PC-9 (cell line): ENCODE data around the gene ARHGEF7. TPM values are rescaled to one million over a fixed set of nuclear protein-coding genes. Genes with fewer than 3 reads are reported as not detected.

Source experiments
- BruUV-seq: library from RNA; stranded (reverse); fragments of 400-500 nt; replicated peaks from 2 replicates; lab custom pipeline; 2021; lab: Mats Ljungman, UMichigan
- CTCF ChIA-PET: fragments of 300-600 bp; sonication (Branson Sonifier 250); formaldehyde crosslinking; loops from one replicate; lab custom pipeline; 2022; ENCODE audit warnings: antibody characterized with exemption; lab: Charles Lee
- POLR2A ChIA-PET: fragments of 300-600 bp; sonication (Branson Sonifier 250); formaldehyde crosslinking; loops from one replicate; lab custom pipeline; 2022; ENCODE audit warnings: antibody characterized with exemption; ENCODE audit not compliant: unreplicated experiment; lab: Charles Lee
- DNase-seq, 2 experiments: peaks; one replicate each; pipeline versions ENCODE4 v3.0.0 to v3.0.0-alpha.2; 2015 to 2022; ENCODE audit warnings: mixed read lengths in 1 of 2
- H2AFZ ChIP-seq: fragments of 200-600 bp; sonication (generic); 2 replicates; pipeline ENCODE4 v1.8.1; 2017; ENCODE audit warnings: antibody characterized with exemption
- H3F3A ChIP-seq: fragments of 200-600 bp; sonication (generic); 2 replicates; pipeline ENCODE4 v1.8.1; 2017; ENCODE audit warnings: antibody characterized with exemption, mild to moderate bottlenecking, low read depth; ENCODE audit not compliant: insufficient read depth
- H3K27ac ChIP-seq: fragments of 200-600 bp; sonication (generic); 2 replicates; pipeline ENCODE4 v1.6.1; 2016; ENCODE audit warnings: mixed run types
- H3K27me3 ChIP-seq: fragments of 200-600 bp; sonication (generic); 2 replicates; pipeline ENCODE4 v1.6.1; 2016; ENCODE audit warnings: low read depth, mixed run types; ENCODE audit not compliant: insufficient read depth
- H3K36me3 ChIP-seq: fragments of 200-600 bp; sonication (generic); 2 replicates; pipeline ENCODE4 v1.6.1; 2016; ENCODE audit warnings: low read depth, mixed run types
- H3K4me1 ChIP-seq: fragments of 200-600 bp; sonication (generic); replicated peaks from 2 replicates; pipeline ENCODE4 v1.6.1; 2016; ENCODE audit warnings: mixed run types; ENCODE audit not compliant: insufficient read depth
- H3K4me2 ChIP-seq: fragments of 200-600 bp; sonication (generic); 2 replicates; pipeline ENCODE4 v1.6.1; 2017; ENCODE audit warnings: mixed run types
- H3K4me3 ChIP-seq: fragments of 200-600 bp; sonication (generic); 2 replicates; pipeline ENCODE4 v1.6.1; 2016; ENCODE audit warnings: mixed run types
- H3K79me2 ChIP-seq: fragments of 200-600 bp; sonication (generic); 2 replicates; pipeline ENCODE4 v1.6.1; 2017; ENCODE audit warnings: low read depth, mixed run types
- H3K9me2 ChIP-seq: fragments of 200-600 bp; sonication (generic); 2 replicates; pipeline ENCODE4 v1.8.1; 2017; ENCODE audit warnings: mild to moderate bottlenecking; ENCODE audit not compliant: insufficient read depth
- H3K9me3 ChIP-seq: fragments of 200-600 bp; sonication (generic); 2 replicates; pipeline ENCODE4 v1.8.1; 2016; ENCODE audit warnings: low read depth; ENCODE audit not compliant: insufficient read depth
- H4K20me1 ChIP-seq: fragments of 200-600 bp; sonication (generic); 2 replicates; pipeline ENCODE4 v1.8.1; 2017; ENCODE audit not compliant: insufficient read depth
- EZH2 ChIP-seq: fragments of 200-600 bp; sonication (generic); IDR thresholded peaks from 2 replicates; pipeline ENCODE4 v1.8.0; 2017; ENCODE audit warnings: antibody characterized with exemption, low read depth
- intact Hi-C: fragments of 100-400 bp; cut with micrococcal nuclease; formaldehyde crosslinking; loops from one replicate; pipeline ENCODE4 v1.10.0; 2022; ENCODE audit not compliant: unreplicated experiment
- total RNA-seq: library from RNA; stranded (reverse); gene quantifications from 2 replicates; pipeline ENCODE4 v1.2.3, GENCODE V29; 2021
- TF ChIP-seq, protein P1 (sequence below): fragments of 200-600 bp; sonication (generic); conservative IDR thresholded peaks from 2 replicates; pipeline ENCODE4 v1.6.1; 2017; ENCODE audit warnings: mixed run types, antibody characterized with exemption, mild to moderate bottlenecking, moderate library complexity

Gene ARHGEF7
- total RNA-seq, 1 experiment from 2014 or later, result 37.0 TPM

DNA sequence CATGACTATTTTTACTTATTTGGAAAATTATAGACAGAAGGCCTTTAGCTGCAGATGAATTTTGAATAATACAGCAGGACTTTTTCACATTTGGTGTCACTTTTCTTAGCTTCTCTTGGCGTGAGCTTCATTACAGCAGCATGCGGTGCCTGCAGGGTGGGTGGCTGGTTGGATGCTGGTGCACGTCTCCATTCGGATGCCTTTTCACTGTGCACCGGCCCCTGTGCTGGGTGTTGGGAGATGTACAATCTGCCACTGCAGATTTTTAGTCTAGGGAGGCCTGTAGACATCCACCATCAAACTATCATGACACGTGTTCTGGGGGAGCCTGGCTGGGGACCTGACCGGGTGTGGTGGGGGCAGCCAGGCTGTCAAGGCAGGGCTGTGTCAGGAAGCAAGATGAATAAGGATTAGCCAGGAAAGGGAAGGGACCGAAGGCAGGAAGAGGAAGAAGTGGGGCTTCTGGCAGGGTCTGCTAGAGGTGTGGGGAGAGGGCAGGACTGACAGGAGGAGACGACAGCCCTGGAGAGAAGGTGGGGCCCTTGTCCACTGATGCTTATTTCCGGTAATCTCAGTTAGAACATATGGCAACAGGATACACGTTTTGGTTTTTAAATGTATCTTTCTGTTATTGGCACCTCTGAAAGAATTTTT is 88.8 kb downstream of the ARHGEF7 start:
- no peak overlapping the region for H3K4me3 ChIP-seq
- no peak overlapping the region for H2AFZ ChIP-seq
- intact Hi-C loops, result no loop called here
- H4K20me1 ChIP-seq, result peaks cover 33% of the 10 kb centered on the region
- H3K4me1 ChIP-seq, result no peaks in the 10 kb centered on the region
- H3K36me3 ChIP-seq, result no peaks in the 10 kb centered on the region
- CTCF ChIA-PET, result no interaction called here
- no TSS peak for BruUV-seq
- no peak overlapping the region for H3K4me2 ChIP-seq
- H3K27me3 ChIP-seq, result no peaks in the 10 kb centered on the region
- H3K9me2 ChIP-seq, result no peaks in the 10 kb centered on the region
- no peaks in the 10 kb centered on the region for H3F3A ChIP-seq
- POLR2A ChIA-PET, result interaction anchor here (0.5 kb wide), 1 partner anchor 805 kb away, joined by 4 read pairs; no protein-coding TSS in a partner anchor
- no peaks in the 10 kb centered on the region for H3K9me3 ChIP-seq
- DNase-seq, result no peak
- TF ChIP-seq, protein P1, sequence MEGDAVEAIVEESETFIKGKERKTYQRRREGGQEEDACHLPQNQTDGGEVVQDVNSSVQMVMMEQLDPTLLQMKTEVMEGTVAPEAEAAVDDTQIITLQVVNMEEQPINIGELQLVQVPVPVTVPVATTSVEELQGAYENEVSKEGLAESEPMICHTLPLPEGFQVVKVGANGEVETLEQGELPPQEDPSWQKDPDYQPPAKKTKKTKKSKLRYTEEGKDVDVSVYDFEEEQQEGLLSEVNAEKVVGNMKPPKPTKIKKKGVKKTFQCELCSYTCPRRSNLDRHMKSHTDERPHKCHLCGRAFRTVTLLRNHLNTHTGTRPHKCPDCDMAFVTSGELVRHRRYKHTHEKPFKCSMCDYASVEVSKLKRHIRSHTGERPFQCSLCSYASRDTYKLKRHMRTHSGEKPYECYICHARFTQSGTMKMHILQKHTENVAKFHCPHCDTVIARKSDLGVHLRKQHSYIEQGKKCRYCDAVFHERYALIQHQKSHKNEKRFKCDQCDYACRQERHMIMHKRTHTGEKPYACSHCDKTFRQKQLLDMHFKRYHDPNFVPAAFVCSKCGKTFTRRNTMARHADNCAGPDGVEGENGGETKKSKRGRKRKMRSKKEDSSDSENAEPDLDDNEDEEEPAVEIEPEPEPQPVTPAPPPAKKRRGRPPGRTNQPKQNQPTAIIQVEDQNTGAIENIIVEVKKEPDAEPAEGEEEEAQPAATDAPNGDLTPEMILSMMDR, result no peak
- TF ChIP-seq EZH2, result no peak
- H3K27ac ChIP-seq, result no peak overlapping the region
- H3K79me2 ChIP-seq, result peaks cover 29% of the 10 kb centered on the region

DNA sequence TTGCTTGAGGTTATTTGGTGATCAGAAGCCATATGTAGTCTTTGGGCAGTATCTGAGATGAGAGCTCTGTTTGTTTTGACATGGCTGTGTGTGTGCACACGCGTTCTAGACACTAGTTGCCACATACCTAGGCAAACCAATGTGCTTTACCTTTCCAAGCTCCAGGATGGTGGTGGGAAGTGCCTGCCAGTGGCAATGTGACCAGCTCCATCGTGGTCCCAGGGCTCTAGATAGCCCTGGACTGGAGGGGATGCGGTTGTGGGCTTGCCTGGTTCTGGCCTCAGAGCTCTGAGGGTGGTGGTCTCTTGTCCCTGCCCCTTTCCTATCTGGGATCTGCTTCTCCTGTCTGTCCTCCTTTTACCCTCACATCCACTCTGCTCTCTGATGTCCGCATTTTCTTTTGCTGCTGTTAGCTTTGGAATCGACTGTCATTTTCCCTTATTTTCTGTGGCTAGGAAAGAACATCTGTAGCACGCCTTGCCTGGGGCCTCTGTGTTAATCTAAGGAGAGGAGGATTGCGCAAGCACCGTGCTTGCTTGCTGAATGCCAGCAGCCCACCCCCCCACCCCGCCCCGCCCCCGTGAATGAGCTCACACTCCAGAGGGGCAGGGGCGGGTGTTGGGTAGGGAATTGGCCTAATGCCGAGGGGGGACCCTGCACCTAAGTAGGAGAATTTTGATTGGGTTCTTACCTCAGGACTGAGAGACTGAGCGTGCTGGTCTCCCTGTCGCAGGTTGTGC is 89.5 kb downstream of the ARHGEF7 start:
- Histone ChIP-seq H2AFZ (no peak overlapping the region), H3K4me3 (no peak overlapping the region), H3K4me2 (no peak overlapping the region), H3K9me2 (no peaks in the 10 kb centered on the region), H3K36me3 (no peaks in the 10 kb centered on the region), H3F3A (no peaks in the 10 kb centered on the region), H3K4me1 (no peaks in the 10 kb centered on the region), H3K79me2 (peaks cover 29% of the 10 kb centered on the region), H3K27ac (no peak overlapping the region), H4K20me1 (peaks cover 33% of the 10 kb centered on the region), H3K9me3 (no peaks in the 10 kb centered on the region), H3K27me3 (no peaks in the 10 kb centered on the region)
- TF ChIP-seq, protein P1, result no peak
- no peak for TF ChIP-seq EZH2
- ChIA-PET POLR2A (no interaction called here), CTCF (no interaction called here)
- no peak for DNase-seq
- intact Hi-C loops, result no loop called here
- no TSS peak for BruUV-seq

DNA sequence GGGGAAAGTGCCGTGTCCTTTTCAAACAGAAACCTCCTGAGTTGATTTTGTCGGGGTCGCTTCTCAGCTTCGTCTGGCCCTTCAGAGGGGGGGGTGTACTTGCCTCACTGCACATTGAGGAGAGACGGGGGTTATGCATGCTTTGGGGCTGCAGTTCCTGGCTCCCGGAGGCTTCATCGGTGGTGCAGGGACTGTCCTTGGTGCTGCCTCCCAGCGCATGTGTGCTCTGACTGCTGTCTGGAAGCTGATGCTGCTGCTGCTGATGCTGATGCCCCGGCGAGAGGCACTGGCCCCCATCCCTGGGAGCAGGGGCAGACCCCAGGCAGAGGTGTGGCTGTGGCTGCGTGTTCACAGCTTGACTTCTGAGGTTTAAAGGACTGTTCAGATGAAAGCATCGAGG is 91.0 kb downstream of the ARHGEF7 start:
- Histone ChIP-seq H3K79me2 (peaks cover 40% of the 10 kb centered on the region), H3K9me3 (no peaks in the 10 kb centered on the region), H3F3A (no peaks in the 10 kb centered on the region), H3K4me1 (no peaks in the 10 kb centered on the region), H3K36me3 (no peaks in the 10 kb centered on the region), H3K27me3 (no peaks in the 10 kb centered on the region), H3K4me3 (no peak overlapping the region), H2AFZ (no peak overlapping the region), H3K4me2 (no peak overlapping the region), H3K9me2 (no peaks in the 10 kb centered on the region), H3K27ac (no peak overlapping the region), H4K20me1 (peaks cover 41% of the 10 kb centered on the region)
- no peak for DNase-seq
- no TSS peak for BruUV-seq
- intact Hi-C loops, result no loop called here
- POLR2A ChIA-PET, result no interaction called here
- CTCF ChIA-PET, result no interaction called here
- TF ChIP-seq EZH2, result no peak
- TF ChIP-seq, protein P1, result no peak
